Esophagus muscularis mucosa (tissue), 4 donors: Measurements from ENCODE around the gene KIF3B. TPM values are rescaled to one million over a fixed set of nuclear protein-coding genes. Genes with fewer than 3 reads are reported as not detected.

Experiments
- DNase-seq: peaks from one replicate; pipeline ENCODE4 v3.0.0-alpha.2; 2017; ENCODE audit errors: extremely low spot score
- H3K27ac ChIP-seq, 4 donors: fragments of 200-600 bp; sonication (generic); replicated peaks in 1 of 4; 1 replicate in 3 of 4; 2 replicates in 1 of 4; pipeline ENCODE4 v1.5.1; 2016 to 2019; ENCODE audit warnings: mild to moderate bottlenecking in 1 of 4
- H3K27me3 ChIP-seq, 4 donors: fragments of 200-600 bp; sonication (generic); one replicate each; pipeline versions ENCODE4 v1.5.1 to v1.6.0; 2016 to 2019
- H3K36me3 ChIP-seq, 4 donors: fragments of 200-600 bp; sonication (generic); one replicate each; pipeline ENCODE4 v1.5.1; 2016 to 2019
- H3K4me1 ChIP-seq, 4 donors: fragments of 200-600 bp; sonication (generic); one replicate each; pipeline ENCODE4 v1.5.1; 2016 to 2019
- H3K4me3 ChIP-seq, 4 donors: fragments of 200-600 bp; sonication (generic); 1 replicate in 2 of 4; 2 replicates in 2 of 4; pipeline ENCODE4 v1.5.1; 2016 to 2019; ENCODE audit warnings: mild to moderate bottlenecking in 4 of 4, moderate library complexity in 1 of 4
- H3K9me3 ChIP-seq, 4 donors: fragments of 200-600 bp; sonication (generic); 1 replicate in 3 of 4; 2 replicates in 1 of 4; pipeline ENCODE4 v1.5.1; 2016 to 2019
- CTCF ChIP-seq, 3 experiments: fragments of 200-600 bp in 2 of 3; fragments of 450-650 bp in 1 of 3; sonication (generic) in 2 of 3; IDR thresholded peaks; one replicate each; pipeline ENCODE4 v1.5.1; 2017 to 2019; ENCODE audit warnings: antibody characterized with exemption in 3 of 3, mild to moderate bottlenecking in 2 of 3, moderate library complexity in 1 of 3
- EP300 ChIP-seq: sonication (generic); formaldehyde crosslinking; IDR thresholded peaks from one replicate; pipeline ENCODE4 v1.6.1; 2017; ENCODE audit warnings: antibody characterized with exemption
- POLR2A ChIP-seq: fragments of 450-650 bp; IDR thresholded peaks from one replicate; pipeline ENCODE4 v1.6.1; 2017; ENCODE audit warnings: antibody characterized with exemption, moderate library complexity, mild to moderate bottlenecking, low read depth
- POLR2AphosphoS5 ChIP-seq, 2 donors: sonication (generic); formaldehyde crosslinking; IDR thresholded peaks; one replicate each; pipeline ENCODE4 v1.6.1; 2017; ENCODE audit warnings: antibody characterized with exemption in 2 of 2
- WGBS: methylation state at CpG from one replicate; pipeline ENCODE4 v1.1.5; 2018; 5-methylcytosine and 5-hydroxymethylcytosine counted together
- intact Hi-C: fragments of 100-400 bp; cut with DNase I; formaldehyde crosslinking; loops from one replicate; pipeline ENCODE4 v1.15.1; 2023
- total RNA-seq, 4 donors: library from RNA; depleted of rRNA; stranded (reverse); fragments of >200 nt; gene quantifications; one replicate each; pipeline versions ENCODE4 v1.1.0 to v1.2.1, GENCODE V29; 2016

The KIF3B gene
- total RNA-seq, 4 donors from 2014 or later, result 20.7 to 28.3 (median 23.5) TPM

GRCh38 chr20:32327087-32327681 lies 49.7 kb downstream of the KIF3B start:
- Histone ChIP-seq H3K27ac (no peak overlapping the region), H3K4me1 (peaks cover 0 to 3% (median 0%) of the 10 kb centered on the region in 4 donors), H3K27me3 (no peaks in the 10 kb centered on the region), H3K4me3 (no peak overlapping the region), H3K36me3 (peaks cover 16 to 54% (median 49%) of the 10 kb centered on the region in 4 donors), H3K9me3 (no peaks in the 10 kb centered on the region)
- intact Hi-C loops, result no loop called here
- no peak for DNase-seq
- 87% methylated on average over 9 of the region's 9 CpGs for WGBS
- TF ChIP-seq POLR2AphosphoS5 (IDR thresholded peaks at IDR 0.05) (no peak), POLR2A (no peak), CTCF (IDR thresholded peaks at IDR 0.05) (no peak), EP300 (no peak)

GRCh38 chr20:32329817-32330554 lies 52.5 kb downstream of the KIF3B start:
- intact Hi-C loops, result no loop called here
- TF ChIP-seq POLR2A (no peak), EP300 (no peak), POLR2AphosphoS5 (IDR thresholded peaks at IDR 0.05) (no peak), CTCF (IDR thresholded peaks at IDR 0.05) (no peak)
- peaks cover 0 to 18% (median 0%) of the 10 kb centered on the region in 4 donors for H3K4me1 ChIP-seq
- no peaks in the 10 kb centered on the region for H3K27me3 ChIP-seq
- no peak overlapping the region for H3K27ac ChIP-seq
- H3K36me3 ChIP-seq, result peaks cover 16 to 76% (median 58%) of the 10 kb centered on the region in 4 donors
- H3K9me3 ChIP-seq, result no peaks in the 10 kb centered on the region
- 93% methylated on average over 7 of the region's 7 CpGs for WGBS
- DNase-seq, result no peak
- H3K4me3 ChIP-seq, result no peak overlapping the region

DNA sequence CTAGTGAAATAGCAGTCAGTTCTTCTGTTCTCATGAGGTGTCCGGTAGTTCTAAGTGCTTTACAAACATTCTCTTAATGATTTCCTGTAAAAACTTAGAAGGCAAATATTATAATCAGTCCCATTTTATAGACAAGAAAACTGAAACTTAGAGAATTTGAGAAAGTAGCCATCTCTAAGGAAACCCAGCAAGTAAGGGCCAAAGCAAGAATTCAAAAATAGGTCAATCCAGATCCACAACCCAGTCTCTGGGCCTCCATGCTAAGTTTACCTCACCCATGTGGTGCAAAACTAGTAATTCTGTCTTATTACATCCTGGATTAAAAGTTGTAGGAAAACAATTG lies 53.1 kb downstream of the KIF3B start:
- peaks cover 0 to 18% (median 0%) of the 10 kb centered on the region in 4 donors for H3K4me1 ChIP-seq
- no peaks in the 10 kb centered on the region for H3K9me3 ChIP-seq
- no peak overlapping the region for H3K4me3 ChIP-seq
- no peak overlapping the region for H3K27ac ChIP-seq
- no peak for DNase-seq
- H3K36me3 ChIP-seq, result peaks cover 16 to 76% (median 58%) of the 10 kb centered on the region in 4 donors
- WGBS, result 90% methylated on average over 1 of the region's 1 CpG
- TF ChIP-seq POLR2AphosphoS5 (IDR thresholded peaks at IDR 0.05) (no peak), POLR2A (no peak), CTCF (IDR thresholded peaks at IDR 0.05) (no peak), EP300 (no peak)
- H3K27me3 ChIP-seq, result no peaks in the 10 kb centered on the region
- intact Hi-C loops, result no loop called here

DNA sequence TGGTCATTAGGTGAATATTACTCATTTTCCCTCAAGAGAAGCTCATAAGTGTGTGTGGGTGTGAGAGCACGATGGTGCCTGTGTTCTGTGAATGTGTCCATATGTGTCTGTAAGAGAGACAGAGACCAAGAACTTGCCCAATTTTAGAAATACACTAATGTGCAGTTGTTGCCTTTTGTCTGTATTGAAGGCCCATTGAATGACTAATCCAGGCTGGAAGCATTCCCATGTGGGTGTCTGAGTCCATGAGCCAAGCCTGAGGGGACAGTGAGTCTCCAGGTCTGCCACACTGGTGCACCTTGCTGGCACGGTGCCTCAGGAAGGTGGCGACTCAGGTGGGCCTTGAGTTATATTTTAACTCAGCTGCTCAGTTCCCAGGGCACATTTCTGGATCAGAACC lies 55.2 kb downstream of the KIF3B start:
- TF ChIP-seq EP300 (no peak), POLR2AphosphoS5 (IDR thresholded peaks at IDR 0.05) (no peak), POLR2A (no peak), CTCF (IDR thresholded peaks at IDR 0.05) (no peak)
- no peak overlapping the region for H3K4me3 ChIP-seq
- 78% methylated on average over 3 of the region's 3 CpGs for WGBS
- H3K27me3 ChIP-seq, result no peaks in the 10 kb centered on the region
- H3K36me3 ChIP-seq, result peaks cover 16 to 67% (median 50%) of the 10 kb centered on the region in 4 donors
- intact Hi-C loops, result no loop called here
- H3K4me1 ChIP-seq, result peaks cover 0 to 18% (median 0%) of the 10 kb centered on the region in 4 donors
- DNase-seq, result no peak
- H3K9me3 ChIP-seq, result no peaks in the 10 kb centered on the region
- H3K27ac ChIP-seq, result no peak overlapping the region
